ENCODE data around the gene IRF1.

Gene IRF1

DNA sequence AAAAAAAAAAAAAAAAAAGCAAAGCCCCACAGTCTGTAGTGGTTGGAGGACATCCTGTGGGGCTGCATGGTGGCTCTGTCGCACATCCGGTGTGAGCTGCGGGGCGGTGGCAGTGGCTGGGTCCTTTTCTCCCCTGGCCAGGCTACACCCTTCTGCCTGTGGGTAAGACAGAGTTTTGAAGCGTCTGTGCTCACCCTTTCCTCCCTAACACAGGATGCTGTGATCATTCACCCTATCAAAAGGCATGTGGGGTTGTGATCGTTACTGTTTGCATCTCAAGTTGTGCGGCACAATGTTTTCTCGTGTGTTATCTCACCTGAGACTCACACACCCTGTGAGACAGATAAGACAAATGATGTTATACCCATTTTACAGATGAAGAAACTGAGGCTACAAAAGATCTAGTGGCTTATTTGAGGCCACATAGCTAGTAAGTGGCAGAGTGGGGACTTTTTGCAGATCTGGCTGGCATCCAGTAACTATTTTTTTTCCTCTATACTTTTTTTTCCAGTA lies 17.5 kb downstream of the IRF1 start:
- no peak for DNase-seq

DNA sequence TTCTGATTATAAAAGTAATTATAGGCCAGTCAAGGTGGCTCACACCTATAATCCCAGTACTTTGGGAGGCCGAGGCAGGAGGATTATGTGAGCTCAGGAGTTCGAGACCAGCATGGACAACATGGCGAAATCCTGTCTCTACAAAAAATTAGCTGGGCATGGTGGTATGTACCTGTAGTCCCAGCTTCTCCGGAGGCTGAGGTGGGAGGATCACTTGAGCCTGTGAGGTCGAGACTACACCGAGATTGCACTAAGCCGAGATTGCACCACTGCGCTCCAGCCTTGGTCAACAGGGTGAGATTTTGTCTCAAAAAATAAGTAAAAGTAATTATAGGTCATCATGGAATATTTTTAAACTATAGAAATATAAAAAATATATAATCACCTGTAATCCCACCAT lies 18.1 kb downstream of the IRF1 start:
- DNase-seq, result no peak

DNA sequence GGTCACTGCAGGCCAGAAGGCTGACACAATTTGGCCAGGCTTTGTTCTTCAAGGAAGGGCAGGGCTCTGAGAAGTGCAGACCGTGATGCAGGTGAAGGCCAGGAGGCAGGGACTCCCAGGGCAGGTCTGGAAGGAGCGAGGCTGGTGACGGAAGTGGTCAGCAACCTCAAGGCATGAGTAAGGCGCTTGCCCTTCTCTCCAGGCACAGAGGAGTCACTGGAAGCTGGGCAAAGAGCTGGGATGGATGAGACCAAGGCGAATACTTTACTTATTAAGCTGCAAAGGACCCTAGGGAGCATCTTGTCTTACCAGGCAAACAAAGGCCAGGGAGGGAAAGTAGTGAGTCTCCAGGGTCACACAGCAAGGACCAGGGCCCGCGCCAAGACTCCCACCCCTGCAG lies 18.6 kb downstream of the IRF1 start:
- DNase-seq, result no peak

DNA sequence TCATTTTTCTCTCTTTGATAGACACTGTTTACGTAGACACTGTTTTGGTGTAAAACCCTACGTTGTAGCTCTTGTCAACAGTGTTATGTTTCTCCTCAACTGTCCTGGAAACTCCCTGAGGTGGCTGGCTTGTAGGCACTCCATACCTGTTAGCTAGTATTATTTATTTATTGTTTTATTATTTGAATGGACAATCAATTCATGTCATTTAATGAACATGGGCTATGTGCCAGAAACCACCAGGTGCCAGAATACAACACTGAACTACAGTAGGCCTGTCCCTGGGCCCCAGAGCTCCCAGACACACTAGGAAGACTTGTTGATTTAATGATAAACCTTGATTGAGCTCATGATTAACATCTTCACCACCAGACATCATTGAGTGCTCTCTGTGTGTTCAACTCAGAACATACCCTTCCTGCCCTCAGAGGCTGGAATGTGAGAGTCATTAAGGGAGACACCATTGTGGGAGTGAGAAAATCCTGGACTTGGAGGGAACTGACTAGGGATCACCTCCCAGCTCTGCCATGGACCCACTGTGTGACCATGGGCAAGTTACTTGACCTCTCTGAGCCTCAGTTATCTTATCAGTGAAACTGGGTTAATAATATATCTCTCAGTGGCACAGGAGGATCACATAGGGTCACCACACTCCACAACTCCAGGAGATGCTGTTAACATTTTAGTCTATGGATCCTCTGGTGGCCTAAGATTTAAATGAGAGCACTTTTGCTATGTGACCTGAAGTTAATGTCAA lies 19.2 kb downstream of the IRF1 start:
- no peak for DNase-seq

DNA sequence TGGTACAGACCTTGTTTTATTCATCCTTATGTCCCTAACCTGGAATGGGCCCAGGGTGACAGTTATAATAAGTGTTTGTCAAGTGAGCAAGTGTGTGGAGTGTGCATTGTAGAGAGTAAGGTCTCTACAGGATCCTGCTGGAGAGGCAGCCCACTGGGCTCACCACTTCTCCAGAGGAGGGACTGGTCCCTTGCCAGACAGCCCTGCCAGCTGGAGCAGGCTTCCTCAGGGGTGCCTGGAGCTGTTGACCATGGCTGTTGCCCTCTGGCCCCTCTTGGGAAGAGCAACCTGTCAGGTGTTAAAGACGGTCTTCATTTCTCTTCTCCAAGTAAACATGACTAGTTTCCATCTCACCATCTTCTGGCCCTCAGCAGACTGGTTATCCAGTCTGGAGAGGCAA lies 20.0 kb downstream of the IRF1 start:
- no peak for DNase-seq

DNA sequence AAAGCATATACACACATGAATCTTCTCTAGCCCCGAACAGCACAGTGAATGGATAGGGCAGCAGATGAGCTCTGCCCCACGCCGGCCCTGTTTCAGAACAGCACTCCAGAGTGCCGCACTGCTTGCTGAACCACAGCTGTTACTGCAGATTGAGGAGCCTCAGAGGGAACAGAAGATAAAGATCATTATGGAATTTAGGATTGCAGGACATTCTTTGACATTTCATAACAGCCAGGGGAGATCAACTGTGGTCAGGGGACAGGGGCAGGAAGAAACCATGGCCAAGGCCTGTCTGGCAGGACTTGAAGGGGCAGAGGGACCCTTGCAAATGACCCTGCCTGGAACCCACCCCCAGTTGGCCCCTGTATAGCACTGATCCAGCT lies 20.6 kb downstream of the IRF1 start:
- DNase-seq, result no peak

DNA sequence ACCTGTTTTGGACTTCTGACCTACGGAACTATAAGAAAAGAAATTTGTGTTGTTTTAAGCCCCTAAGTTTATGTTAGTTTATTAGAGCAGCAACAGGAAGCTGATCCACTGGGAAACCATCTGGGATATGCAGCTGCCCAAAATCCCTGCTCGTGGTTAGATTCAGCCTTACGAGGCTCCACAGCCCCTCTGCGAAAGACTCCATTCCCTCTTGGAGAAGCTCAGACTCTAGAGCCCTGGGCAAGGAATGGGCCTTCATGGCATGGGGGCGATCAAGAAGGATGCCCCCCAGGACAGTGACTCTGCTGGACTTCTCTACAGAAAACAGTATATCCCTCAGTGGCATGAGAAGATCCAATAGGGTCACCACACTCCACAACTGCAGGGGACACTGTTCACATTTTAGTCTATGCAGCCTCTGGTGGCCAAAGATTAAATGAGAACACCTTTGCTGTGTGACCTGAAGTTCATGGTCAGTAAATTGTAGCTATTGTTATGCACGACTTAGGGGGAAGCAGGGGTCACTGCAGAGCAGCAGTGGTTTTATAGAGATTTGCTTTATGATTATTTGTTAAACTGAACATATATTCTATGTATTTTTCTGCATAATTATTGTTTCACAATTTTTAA lies 21.1 kb downstream of the IRF1 start:
- no peak for DNase-seq

DNA sequence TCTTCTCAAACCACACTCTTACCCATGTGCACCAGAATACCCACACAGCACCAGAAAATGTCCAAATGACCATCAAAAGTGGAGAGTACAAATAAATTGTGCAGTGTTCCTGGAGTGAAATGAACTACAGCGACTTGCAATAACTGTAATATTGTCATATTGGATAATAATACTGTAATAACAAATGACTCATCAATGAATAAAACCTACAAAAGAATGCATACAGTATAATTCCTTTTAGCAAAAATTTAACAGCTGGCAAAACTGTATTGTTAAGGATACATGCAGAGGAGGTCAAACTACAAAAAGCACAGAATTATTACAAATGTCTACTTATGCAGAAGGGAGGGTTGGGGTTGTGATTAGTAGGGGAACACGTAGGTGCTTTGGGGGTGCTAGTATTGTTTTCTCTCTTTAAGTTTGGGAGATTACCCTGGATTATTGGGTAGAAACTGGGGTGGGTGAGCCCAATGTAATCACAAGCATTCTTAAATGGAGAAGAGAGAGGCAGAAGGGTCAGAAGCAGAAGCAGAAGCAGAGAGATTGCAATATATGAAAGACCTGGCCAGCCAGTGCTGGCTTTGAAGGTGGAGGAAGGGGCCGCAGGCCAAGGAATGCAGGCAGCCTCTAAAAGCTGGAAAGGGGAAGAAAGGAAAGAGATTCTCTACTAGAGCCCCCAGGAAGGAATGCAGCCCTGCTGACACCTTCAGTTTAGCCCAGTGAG lies 21.8 kb downstream of the IRF1 start:
- DNase-seq, result no peak

DNA sequence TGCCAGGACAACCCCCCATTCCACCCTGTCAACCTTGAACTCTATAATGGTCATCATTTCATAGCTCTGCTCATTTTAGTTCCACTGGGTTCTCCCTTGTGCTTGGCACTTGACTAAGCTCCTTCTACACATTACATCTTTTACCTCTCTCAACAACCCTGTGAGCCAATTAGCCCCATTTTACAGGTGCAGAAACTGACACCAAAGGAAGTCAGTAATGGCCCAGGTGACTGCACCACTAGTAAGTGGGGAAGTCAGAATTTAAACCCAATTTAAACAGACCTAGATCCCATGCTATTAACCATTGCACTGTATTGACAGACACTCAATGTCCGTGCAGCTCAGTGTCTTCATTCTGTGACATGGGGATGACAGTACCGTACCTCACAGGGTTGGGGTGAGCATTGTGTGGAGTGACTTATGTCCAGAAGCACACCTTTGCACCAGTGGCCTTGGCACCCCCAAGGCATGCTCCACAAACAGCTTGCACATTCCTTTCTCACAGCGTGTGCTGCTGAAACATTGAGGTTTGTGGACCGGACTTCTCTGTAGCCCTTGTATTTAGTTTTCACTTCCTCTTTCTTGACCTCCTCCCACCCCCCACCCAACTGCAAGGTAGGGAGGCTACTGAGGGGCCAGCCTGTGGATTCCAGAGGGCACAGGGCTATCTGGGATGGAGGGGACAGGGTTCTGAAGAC lies 23.1 kb downstream of the IRF1 start:
- no peak for DNase-seq

DNA sequence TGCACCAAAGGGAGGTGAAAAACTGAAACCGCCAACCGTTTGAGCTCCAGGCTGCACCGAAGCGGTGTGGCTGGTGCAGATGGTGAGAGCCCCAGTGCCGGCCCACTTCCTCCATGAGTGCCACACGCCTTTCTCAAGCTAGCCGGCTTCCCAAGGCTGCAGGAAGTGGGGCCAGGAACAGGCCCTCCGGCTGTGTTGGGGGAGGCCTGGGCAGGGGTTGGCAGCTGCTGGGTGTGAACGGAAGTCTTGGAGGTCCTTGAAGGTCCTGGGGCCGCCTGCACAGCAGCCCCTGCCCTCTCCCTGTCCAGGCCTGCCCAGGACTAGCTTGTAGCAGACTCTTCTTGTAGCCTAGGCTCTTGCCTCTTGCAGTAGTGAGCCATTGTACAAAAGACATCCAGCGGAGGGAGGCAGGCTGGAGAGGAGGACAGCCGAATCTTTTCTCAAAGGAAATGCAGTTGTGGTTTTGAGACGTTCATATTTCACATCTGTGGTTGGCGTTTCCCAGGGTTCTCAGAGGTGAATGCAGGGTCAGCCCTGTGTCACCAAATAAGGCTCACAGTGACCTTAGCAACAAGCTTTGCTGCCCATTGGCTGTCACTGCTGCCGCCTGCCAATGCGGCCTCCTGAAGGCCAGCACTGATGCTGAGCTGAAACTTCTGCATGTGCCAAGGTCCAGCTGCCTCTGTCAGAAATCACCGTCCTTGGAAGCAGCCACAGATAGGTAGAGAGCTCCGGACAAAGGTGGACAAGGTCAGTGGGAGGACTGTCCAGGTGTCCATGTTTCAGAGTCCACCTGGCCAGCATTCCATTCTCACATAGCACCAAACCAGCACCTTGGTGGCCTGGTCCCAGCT lies 23.9 kb downstream of the IRF1 start:
- no peak for DNase-seq

DNA sequence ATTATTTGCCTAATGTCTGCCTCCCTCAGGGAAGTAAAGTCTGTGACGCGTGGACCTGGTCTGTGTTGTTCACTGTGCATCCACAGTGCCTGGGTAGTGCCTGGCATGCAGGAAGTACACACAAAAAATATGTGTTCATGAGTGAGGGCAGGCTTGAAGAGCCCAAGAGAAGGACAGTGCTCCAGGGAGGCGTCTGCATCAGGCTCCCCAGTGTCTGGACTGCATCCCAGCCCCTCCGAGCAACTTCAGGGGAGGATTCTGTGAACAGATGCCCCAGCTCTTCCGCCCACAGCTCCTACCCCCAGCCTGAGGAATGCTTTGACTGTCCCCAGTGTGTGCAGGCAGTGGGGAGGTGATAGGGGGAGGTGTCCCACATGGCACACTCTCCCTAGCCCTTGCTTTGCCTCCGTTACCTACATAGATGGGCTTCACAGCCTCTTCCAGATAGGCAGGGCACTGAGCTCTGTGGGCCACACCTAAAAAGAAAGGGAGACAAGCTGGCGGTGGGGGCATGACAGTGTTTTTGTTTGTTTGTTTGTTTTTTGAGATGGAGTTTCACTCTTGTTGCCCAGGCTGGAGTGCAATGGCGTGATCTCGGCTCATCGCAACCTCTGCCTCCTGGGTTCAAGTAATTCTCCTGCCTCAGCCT lies 25.4 kb downstream of the IRF1 start:
- no peak for DNase-seq

DNA sequence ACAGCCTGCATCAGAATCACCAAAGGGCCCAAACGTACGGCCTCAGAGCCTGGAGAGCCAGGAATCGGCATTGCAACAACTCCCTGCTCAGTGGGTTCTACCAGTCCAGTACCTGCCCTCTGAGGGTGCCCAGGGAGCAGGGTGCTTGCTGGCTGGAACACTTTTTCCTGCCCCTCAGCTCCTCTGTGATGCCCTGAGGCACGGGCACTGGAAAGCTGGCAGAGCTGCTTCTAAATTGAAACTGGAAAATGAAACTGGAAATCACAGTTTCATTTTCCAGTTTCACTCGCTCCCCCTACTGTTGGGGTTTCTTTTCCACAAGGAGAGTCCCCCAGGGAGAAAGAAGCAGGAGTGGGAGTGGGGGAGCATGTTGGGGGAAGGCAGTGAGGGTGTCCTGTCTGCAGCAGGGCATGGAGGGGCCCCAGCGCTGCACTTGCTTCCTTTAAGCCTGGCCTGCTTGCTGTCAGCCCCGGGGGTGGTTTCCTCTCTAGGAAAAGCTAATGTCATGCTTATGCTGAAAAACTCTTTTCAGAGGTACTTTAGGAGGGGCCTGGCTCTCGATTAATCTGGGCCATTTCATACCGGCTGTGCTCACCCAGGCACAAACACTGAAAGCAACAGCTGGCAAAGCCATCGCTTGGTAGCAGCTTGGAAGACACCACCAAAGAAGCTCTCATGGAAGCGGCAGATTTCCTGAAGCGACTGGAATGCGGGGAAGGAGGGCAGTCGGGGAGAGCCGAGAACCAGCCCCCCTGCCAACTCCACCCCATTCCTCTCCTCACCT lies 26.2 kb downstream of the IRF1 start:
- DNase-seq, result no peak

DNA sequence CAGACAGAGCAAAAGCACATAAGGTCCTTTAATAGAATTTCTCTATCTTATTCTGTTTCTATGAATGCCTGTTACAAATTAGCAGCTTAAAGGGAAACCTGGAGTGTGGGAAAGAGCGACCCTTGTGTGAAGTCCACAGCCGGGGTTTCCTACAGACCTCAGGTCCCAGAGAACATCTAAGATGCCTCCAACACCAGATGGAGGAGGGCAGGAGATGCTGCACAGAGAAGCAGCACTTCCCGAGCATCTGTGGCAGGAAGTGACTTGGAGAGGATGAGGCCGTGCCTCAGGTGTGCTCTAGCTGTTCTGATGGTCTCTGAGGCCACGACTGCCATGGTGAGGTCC lies 26.8 kb downstream of the IRF1 start:
- DNase-seq, result no peak

DNA sequence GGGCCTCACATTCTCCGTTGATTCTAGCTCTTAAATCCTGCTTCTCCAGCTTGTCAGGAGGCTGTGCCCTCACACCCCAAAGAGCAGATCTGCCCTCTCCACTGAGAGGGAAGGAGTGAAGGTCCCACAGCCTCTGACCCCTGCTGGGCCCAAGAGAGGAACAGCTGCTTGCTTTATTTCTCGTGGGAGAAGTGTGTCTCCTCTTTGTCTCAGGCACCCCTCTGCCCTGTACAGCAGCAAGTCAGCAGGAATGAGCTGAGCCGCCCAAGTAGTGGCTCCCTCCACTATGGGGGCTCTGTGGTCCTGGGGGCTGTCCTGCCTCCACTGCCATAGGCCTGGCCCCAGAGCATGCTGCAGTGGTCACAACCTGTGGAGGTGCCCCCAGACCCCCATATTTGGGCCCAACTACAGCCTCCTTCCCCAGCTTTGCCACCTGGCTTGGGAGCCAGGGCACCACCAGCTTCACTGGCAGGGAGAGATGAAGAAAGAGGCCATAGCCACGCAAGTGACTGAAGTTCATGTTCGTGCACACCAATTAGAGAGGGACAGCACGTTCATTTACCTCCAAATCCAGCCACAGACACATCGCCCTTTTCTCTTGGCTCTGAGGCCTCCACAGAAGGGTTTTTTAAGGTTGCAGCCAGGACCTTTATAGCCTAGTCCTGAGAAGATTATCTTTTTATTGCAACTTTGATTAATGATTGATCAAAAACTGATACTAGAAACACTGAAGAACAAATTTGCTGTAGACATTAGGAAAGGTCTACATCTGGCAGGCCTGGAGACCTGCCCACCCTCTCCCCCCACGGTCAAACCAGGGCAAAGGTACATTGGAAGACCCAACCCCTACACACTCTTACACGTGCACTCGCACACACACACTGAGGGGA lies 27.5 kb downstream of the IRF1 start:
- DNase-seq, result no peak

DNA sequence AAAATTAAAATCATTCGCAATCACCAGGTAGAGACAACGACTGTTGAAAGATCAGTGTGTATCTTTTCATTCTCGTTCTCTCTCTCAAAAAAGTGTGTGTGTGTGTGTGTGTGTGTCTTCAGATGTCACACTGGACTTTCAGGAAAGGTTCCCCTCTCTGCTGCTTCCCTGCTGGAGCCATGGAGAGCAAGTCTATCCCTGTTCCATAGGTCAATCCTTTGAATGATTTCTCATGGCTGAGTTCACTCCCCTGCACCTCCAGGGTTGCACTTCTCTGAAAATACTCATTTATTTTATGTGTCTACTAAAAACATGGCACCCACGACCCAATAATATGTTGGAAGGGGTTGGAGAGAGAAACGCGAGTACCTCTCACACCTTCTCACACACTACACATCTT lies 28.2 kb downstream of the IRF1 start:
- DNase-seq, result no peak

DNA sequence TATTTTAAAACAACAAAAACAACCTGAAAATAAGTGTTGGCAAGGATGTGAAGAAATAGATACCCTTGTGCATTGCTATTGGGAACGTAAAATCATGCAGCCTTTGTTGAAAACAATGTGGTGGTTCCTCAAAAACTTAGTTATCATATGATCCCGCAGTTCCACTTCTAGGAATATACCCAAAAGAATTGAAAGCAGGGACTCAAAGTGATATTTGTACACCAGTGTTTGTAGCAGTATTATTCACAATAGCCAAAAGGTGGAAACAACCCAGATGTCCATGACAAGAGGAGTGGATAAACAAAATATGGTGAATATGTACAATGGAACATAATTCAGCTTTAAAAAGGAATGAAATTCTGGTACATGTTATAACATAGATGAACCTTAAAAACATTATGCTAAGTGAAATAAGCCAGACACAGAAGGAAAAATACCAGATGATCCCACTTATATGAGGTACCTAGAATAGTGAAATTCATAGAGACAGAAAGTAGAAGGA lies 29.0 kb downstream of the IRF1 start:
- no peak for DNase-seq

DNA sequence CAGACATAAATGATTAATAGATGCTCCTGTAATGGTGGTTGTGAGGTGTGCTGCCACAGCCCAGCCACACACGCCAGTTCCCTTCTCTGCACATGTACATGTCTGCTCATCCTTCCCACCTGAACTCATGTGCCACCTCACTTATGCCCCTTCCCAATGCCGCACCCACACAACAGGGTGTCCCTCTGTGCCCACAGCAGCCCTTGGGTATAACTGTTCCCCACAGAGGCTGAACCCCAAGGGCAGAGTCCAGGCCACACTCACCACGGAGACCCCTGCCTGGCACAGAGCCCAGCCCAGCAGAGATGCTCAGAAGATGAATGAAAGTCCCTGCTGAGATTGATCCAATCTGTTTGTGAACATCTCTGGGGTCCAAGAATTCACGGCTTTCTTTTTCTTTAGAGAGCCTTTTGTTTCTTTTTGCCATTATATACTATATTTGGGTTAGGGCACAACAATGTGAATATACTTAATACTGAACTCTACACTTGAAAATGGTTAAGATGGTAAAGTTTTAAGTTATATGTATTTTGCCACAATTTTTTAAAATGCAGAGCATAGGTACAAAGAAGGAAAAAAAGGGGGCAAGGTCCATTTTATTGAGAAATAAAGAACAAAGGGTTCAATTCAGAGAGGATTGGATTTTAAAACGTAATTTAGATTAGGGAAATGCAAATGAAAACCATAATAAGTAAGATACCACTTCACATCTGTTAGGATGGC lies 29.6 kb downstream of the IRF1 start:
- no peak for DNase-seq

DNA sequence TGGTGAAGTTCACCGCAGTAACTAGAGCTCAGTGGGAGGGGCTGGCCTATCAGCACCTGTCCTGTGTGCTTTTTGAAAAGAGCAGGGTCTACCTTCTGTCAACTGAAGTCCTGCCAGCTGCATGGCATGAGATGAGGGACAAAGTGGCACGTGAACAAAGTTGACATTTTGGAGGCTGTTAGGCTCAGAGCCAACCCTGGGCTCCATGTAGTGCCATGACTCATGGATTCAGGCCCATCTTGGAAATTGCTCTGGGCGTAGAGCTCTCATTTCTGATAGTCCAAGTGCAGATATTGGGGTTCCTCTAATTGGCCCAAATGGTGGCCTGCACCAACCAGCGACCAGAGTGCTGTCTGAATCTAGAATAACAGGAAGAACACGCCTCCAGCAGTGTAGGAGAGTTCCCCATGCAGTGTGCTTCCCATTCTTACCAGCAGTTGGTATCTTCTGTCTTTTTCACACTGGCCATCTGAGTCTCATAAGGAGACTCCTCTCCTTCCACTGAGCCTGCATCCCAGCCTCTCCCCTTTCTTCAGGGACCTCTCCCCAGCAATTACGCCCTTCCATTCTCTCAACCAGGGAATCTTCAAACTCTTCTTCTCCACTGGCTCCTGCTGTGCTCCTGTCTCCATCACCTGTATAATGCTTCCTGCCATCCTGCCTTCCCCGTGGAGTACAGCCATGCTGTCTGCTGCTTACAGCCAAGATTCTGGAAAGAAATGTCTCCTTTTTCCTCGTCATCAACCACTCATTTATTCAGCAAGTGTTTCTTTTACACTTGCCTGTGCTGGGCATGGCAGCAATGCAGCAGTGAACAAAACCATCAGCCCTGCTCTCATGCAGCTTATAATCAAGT lies 30.4 kb downstream of the IRF1 start:
- DNase-seq, result no peak
